Peyer's patch (tissue), 4 donors: ENCODE results near the gene L3MBTL3. TPM values are rescaled to one million over a fixed set of nuclear protein-coding genes. Genes with fewer than 3 reads are reported as not detected.

Experiments
- DNase-seq, 3 donors: peaks; one replicate each; pipeline ENCODE4 v3.0.0-alpha.2; 2017 to 2019
- H3K27ac ChIP-seq, 4 donors: fragments of 200-600 bp; sonication (generic); one replicate each; pipeline ENCODE4 v1.5.1; 2016 to 2019
- H3K27me3 ChIP-seq, 2 donors: fragments of 200-600 bp; sonication (generic); one replicate each; pipeline ENCODE4 v1.5.1; 2019
- H3K36me3 ChIP-seq, 3 donors: fragments of 200-600 bp; sonication (generic); one replicate each; pipeline ENCODE4 v1.5.1; 2016 to 2019
- H3K4me1 ChIP-seq, 4 donors: fragments of 200-600 bp; sonication (generic); one replicate each; pipeline ENCODE4 v1.5.1; 2016 to 2019
- H3K4me3 ChIP-seq, 4 donors: fragments of 200-600 bp; sonication (generic); 1 replicate in 3 of 4; 2 replicates in 1 of 4; pipeline ENCODE4 v1.5.1; 2016 to 2019; ENCODE audit warnings: mild to moderate bottlenecking in 1 of 4
- H3K9me3 ChIP-seq, 4 donors: fragments of 200-600 bp; sonication (generic); one replicate each; pipeline ENCODE4 v1.5.1; 2016 to 2019; ENCODE audit warnings: mild to moderate bottlenecking in 1 of 4
- CTCF ChIP-seq, 6 experiments: fragments of 450-650 bp in 4 of 6; fragments of 200-600 bp in 2 of 6; sonication (generic) in 1 of 6; IDR thresholded peaks; one replicate each; pipeline ENCODE4 v1.5.1; 2017 to 2019; ENCODE audit warnings: antibody characterized with exemption in 6 of 6, mild to moderate bottlenecking in 3 of 6, moderate library complexity in 1 of 6
- POLR2A ChIP-seq, 2 donors: fragments of 450-650 bp; IDR thresholded peaks; one replicate each; pipeline ENCODE4 v1.5.1; 2017; ENCODE audit warnings: antibody characterized with exemption in 2 of 2, mild to moderate bottlenecking in 2 of 2, moderate library complexity in 2 of 2
- total RNA-seq, 4 donors: library from RNA; depleted of rRNA; stranded (reverse); fragments of >200 nt; gene quantifications; one replicate each; pipeline ENCODE4 v1.1.0, GENCODE V29; 2016

L3MBTL3 gene
- total RNA-seq, 4 donors from 2014 or later: 2.8 to 22.3 (median 7.5) TPM

GRCh38 chr6:130063806-130064205 is 45.4 kb downstream of the L3MBTL3 start:
- H3K36me3 ChIP-seq: no peaks in the 10 kb centered on the region
- no peak for DNase-seq
- TF ChIP-seq POLR2A (IDR thresholded peaks at IDR 0.05): no peak
- TF ChIP-seq CTCF (IDR thresholded peaks at IDR 0.05): no peak
- no peak overlapping the region for H3K4me3 ChIP-seq
- no peaks in the 10 kb centered on the region for H3K27me3 ChIP-seq
- H3K4me1 ChIP-seq: no peaks in the 10 kb centered on the region
- H3K27ac ChIP-seq: no peak overlapping the region
- no peaks in the 10 kb centered on the region for H3K9me3 ChIP-seq

GRCh38 chr6:130065609-130066156 is 47.3 kb downstream of the L3MBTL3 start:
- no peaks in the 10 kb centered on the region for H3K36me3 ChIP-seq
- H3K4me3 ChIP-seq: no peak overlapping the region

GRCh38 chr6:130069485-130069884 is 51.1 kb downstream of the L3MBTL3 start:
- TF ChIP-seq POLR2A (IDR thresholded peaks at IDR 0.05) (no peak), CTCF (IDR thresholded peaks at IDR 0.05) (no peak)
- no peak for DNase-seq
- Histone ChIP-seq H3K27me3 (no peaks in the 10 kb centered on the region), H3K9me3 (no peaks in the 10 kb centered on the region), H3K4me1 (no peaks in the 10 kb centered on the region), H3K36me3 (no peaks in the 10 kb centered on the region), H3K4me3 (no peak overlapping the region), H3K27ac (no peak overlapping the region)

More at GRCh38 chr6:130065609-130066156, 47.3 kb downstream of the L3MBTL3 start:
- TF ChIP-seq CTCF (IDR thresholded peaks at IDR 0.05): no peak
- no peak for TF ChIP-seq POLR2A (IDR thresholded peaks at IDR 0.05)
- Histone ChIP-seq H3K4me1 (no peaks in the 10 kb centered on the region), H3K27me3 (no peaks in the 10 kb centered on the region), H3K27ac (no peak overlapping the region), H3K9me3 (no peaks in the 10 kb centered on the region)
- DNase-seq: no peak

GRCh38 chr6:130070326-130070725 is 51.9 kb downstream of the L3MBTL3 start:
- H3K36me3 ChIP-seq: no peaks in the 10 kb centered on the region
- H3K27ac ChIP-seq: no peak overlapping the region
- TF ChIP-seq CTCF (IDR thresholded peaks at IDR 0.05) (no peak), POLR2A (IDR thresholded peaks at IDR 0.05) (no peak)
- DNase-seq: no peak
- no peaks in the 10 kb centered on the region for H3K27me3 ChIP-seq
- no peaks in the 10 kb centered on the region for H3K4me1 ChIP-seq
- no peaks in the 10 kb centered on the region for H3K9me3 ChIP-seq
- no peak overlapping the region for H3K4me3 ChIP-seq

GRCh38 chr6:130070792-130071191 is 52.4 kb downstream of the L3MBTL3 start:
- H3K36me3 ChIP-seq: no peaks in the 10 kb centered on the region
- no peak overlapping the region for H3K4me3 ChIP-seq
- no peaks in the 10 kb centered on the region for H3K4me1 ChIP-seq

More at GRCh38 chr6:130070792-130071191, 52.4 kb downstream of the L3MBTL3 start:
- TF ChIP-seq POLR2A (IDR thresholded peaks at IDR 0.05) (no peak), CTCF (IDR thresholded peaks at IDR 0.05) (no peak)
- Histone ChIP-seq H3K27me3 (no peaks in the 10 kb centered on the region), H3K9me3 (no peaks in the 10 kb centered on the region), H3K27ac (no peak overlapping the region)
- no peak for DNase-seq
